Endothelial cell of umbilical vein (primary cell): ENCODE data around the gene PARP9. TPM values are rescaled to one million over a fixed set of nuclear protein-coding genes. Genes with fewer than 3 reads are reported as not detected.

ENCODE experiments used
- BruUV-seq: library from RNA; stranded (reverse); fragments of 400-500 nt; replicated peaks from 2 replicates; lab custom pipeline; 2021; lab: Mats Ljungman, UMichigan
- CTCF ChIA-PET: fragments of 300-600, 350-600 bp; sonication (Branson Sonifier 250); formaldehyde crosslinking; loops from one replicate; lab custom pipeline; 2021; ENCODE audit warnings: antibody characterized with exemption, inconsistent platforms; lab: Charles Lee
- POLR2A ChIA-PET: fragments of 300-600, 350-600 bp; sonication (Branson Sonifier 250); formaldehyde crosslinking; loops from one replicate; lab custom pipeline; 2021; ENCODE audit warnings: antibody characterized with exemption, inconsistent platforms; lab: Charles Lee
- DNase-seq: peaks from one replicate; pipeline ENCODE4 v3.0.0-alpha.2; 2011; ENCODE audit warnings: low read depth, low spot score
- FAIRE-seq: peaks from 2 replicates; lab custom pipeline; 2011; peaks lifted over from hg19 to GRCh38; lab: Jason Lieb, UNC
- H2AFZ ChIP-seq: 2 replicates; pipeline ENCODE4 v1.6.0; 2012; ENCODE audit warnings: low read depth, low read length, control low read depth, inconsistent platforms
- H3K27ac ChIP-seq: 2 replicates; pipeline ENCODE4 v1.5.1; 2011; ENCODE audit warnings: low read depth, mild to moderate bottlenecking, control low read depth, low read length, moderate library complexity; ENCODE audit not compliant: insufficient read depth
- H3K27me3 ChIP-seq, 2 experiments: 2 replicates each; pipeline versions ENCODE4 v1.6.0 to v1.6.1; 2011; ENCODE audit warnings: low read length in 2 of 2, mixed read lengths in 1 of 2; ENCODE audit not compliant: control insufficient read depth in 2 of 2, insufficient read depth in 2 of 2
- H3K36me3 ChIP-seq, 2 experiments: 2 replicates in 1 of 2; 3 replicates in 1 of 2; pipeline ENCODE4 v1.5.1; 2011; ENCODE audit warnings: low read length in 2 of 2, mild to moderate bottlenecking in 1 of 2, moderate library complexity in 1 of 2; ENCODE audit not compliant: control insufficient read depth in 2 of 2, insufficient read depth in 2 of 2; ENCODE audit errors: extremely low read depth in 1 of 2
- H3K4me1 ChIP-seq: 3 replicates; pipeline ENCODE4 v1.5.1; 2011; ENCODE audit warnings: mild to moderate bottlenecking, low read length; ENCODE audit not compliant: control insufficient read depth, insufficient read depth; ENCODE audit errors: extremely low read depth
- H3K4me2 ChIP-seq: 2 replicates; pipeline ENCODE4 v1.6.1; 2011; ENCODE audit warnings: low read length, control low read depth, mixed read lengths; ENCODE audit not compliant: insufficient read depth
- H3K4me3 ChIP-seq, 3 experiments: fragments of 200-600 bp in 1 of 3; sonication (generic), shearing (Covaris generic) in 1 of 3; replicated peaks in 1 of 3; 2 replicates each; pipeline ENCODE4 v1.5.1; 2011 to 2016; ENCODE audit warnings: control low read depth in 3 of 3, low read length in 3 of 3, mild to moderate bottlenecking in 2 of 3, inconsistent platforms in 1 of 3, low read depth in 1 of 3, moderate library complexity in 1 of 3; ENCODE audit not compliant: insufficient read depth in 1 of 3
- H3K79me2 ChIP-seq: 2 replicates; pipeline ENCODE4 v1.6.0; 2012; ENCODE audit warnings: low read length, inconsistent platforms; ENCODE audit not compliant: control insufficient read depth, insufficient read depth
- H3K9ac ChIP-seq: replicated peaks from 2 replicates; pipeline ENCODE3; 2011; ENCODE audit warnings: low read length, control low read depth; ENCODE audit not compliant: insufficient read depth; ENCODE audit errors: extremely low read depth
- H3K9me1 ChIP-seq: replicated peaks from 3 replicates; pipeline ENCODE4 v1.6.0; 2011; ENCODE audit warnings: mild to moderate bottlenecking, low read length; ENCODE audit not compliant: control insufficient read depth, insufficient read depth; ENCODE audit errors: extremely low read depth
- H3K9me3 ChIP-seq: replicated peaks from 2 replicates; pipeline ENCODE4 v1.5.1; 2012; ENCODE audit warnings: low read length, inconsistent platforms; ENCODE audit not compliant: control insufficient read depth, insufficient read depth
- H4K20me1 ChIP-seq: replicated peaks from 2 replicates; pipeline ENCODE3; 2011; ENCODE audit warnings: mild to moderate bottlenecking, low read length; ENCODE audit not compliant: control insufficient read depth, insufficient read depth; ENCODE audit errors: extremely low read depth
- EZH2 ChIP-seq: IDR thresholded peaks from 2 replicates; pipeline ENCODE4 v1.6.1; 2012; ENCODE audit warnings: borderline replicate concordance, low read depth, mild to moderate bottlenecking, moderate library complexity, low read length, inconsistent platforms; ENCODE audit not compliant: severe bottlenecking
- FOS ChIP-seq: IDR thresholded peaks from 2 replicates; pipeline ENCODE4 v1.6.1; 2011; ENCODE audit warnings: mild to moderate bottlenecking, low read length, moderate library complexity, borderline replicate concordance; ENCODE audit not compliant: insufficient read depth
- GATA2 ChIP-seq: IDR thresholded peaks from 2 replicates; pipeline ENCODE4 v1.7.0; 2011; ENCODE audit warnings: low read depth, mild to moderate bottlenecking, moderate library complexity, mixed read lengths, low read length; ENCODE audit not compliant: insufficient read length, insufficient read depth
- JUN ChIP-seq: IDR thresholded peaks from 2 replicates; pipeline ENCODE4 v1.6.1; 2011; ENCODE audit warnings: borderline replicate concordance, low read depth; ENCODE audit not compliant: insufficient read length, insufficient read depth
- MYC ChIP-seq: IDR thresholded peaks from one replicate; pipeline ENCODE4 v1.6.1; 2011; ENCODE audit warnings: mild to moderate bottlenecking, low read depth, low read length
- POLR2A ChIP-seq: IDR thresholded peaks from 2 replicates; pipeline ENCODE4 v1.6.1; 2012; ENCODE audit warnings: low read depth, mild to moderate bottlenecking, control low read depth, low read length
- POLR2AphosphoS5 ChIP-seq: IDR thresholded peaks from 2 replicates; pipeline ENCODE4 v1.6.1; 2012; ENCODE audit warnings: low read depth, mild to moderate bottlenecking, control low read depth, low read length, moderate library complexity; ENCODE audit not compliant: insufficient read depth
- dilution Hi-C: fragments of 300-500 bp; cut with MboI; formaldehyde crosslinking; loops from one replicate; pipeline ENCODE4 v1.15.0; 2019; ENCODE audit warnings: low sequenced_read_pairs; ENCODE audit not compliant: extremely low pct_ligation_motif_present
- intact Hi-C: fragments of 100-400 bp; cut with micrococcal nuclease; formaldehyde crosslinking; loops from one replicate; pipeline ENCODE4 v1.10.0; 2022
- polyA plus RNA-seq, 4 experiments: library from polyadenylated mRNA; depleted of rRNA in 3 of 4; stranded (reverse) in 3 of 4; unstranded in 1 of 4; fragments of >200 nt; gene quantifications; 2 replicates each; pipeline versions ENCODE4 v1.2.1 to v1.2.3, GENCODE V29; 2011 to 2012; ENCODE audit warnings: missing spikeins in 1 of 4
- total RNA-seq: library from RNA; stranded (reverse); gene quantifications from 2 replicates; pipeline ENCODE4 v1.2.3, GENCODE V29; 2021
- TF ChIP-seq, protein P1 (sequence below): IDR thresholded peaks from 2 replicates; pipeline ENCODE4 v1.6.1; 2011; ENCODE audit not compliant: insufficient read depth, insufficient read length
- TF ChIP-seq, protein P2 (sequence below), 2 donors: IDR thresholded peaks; 1 replicate in 1 of 2; 2 replicates in 1 of 2; pipeline ENCODE4 v1.5.1; 2011; ENCODE audit warnings: low read length in 2 of 2, mild to moderate bottlenecking in 2 of 2, moderate library complexity in 2 of 2, control low read depth in 1 of 2, inconsistent platforms in 1 of 2, low read depth in 1 of 2; ENCODE audit not compliant: insufficient read depth in 1 of 2; ENCODE audit errors: extremely low read depth in 1 of 2

PARP9 gene
- total and polyA plus RNA-seq, 2 donors (not counting 3 experiments of a cell fraction or from before 2014, with no cell fraction given) = 10.1 to 12.5 TPM

DNA sequence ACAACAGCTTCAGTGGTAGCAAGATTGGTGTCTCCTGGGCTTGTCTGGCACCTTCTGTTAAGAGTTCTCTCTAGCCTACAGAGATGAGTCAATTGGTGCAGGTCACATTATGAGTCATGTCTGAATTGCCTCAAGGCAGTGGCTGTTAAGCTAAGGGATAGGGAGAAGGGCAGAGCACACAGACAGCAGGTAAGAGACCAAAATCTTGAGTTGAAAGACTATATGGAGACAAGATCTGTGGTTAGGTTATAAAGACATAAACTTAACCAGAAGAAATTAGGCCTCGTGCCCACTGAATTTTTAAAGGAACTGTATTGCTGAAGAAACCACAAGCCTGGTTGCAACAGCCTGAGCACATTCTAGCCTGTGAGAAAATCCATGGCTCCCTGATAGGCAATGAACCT, 30.2 kb downstream of the PARP9 start:
- no peaks in the 10 kb centered on the region for H3K9me1 ChIP-seq
- H3K79me2 ChIP-seq = no peaks in the 10 kb centered on the region
- H3K27ac ChIP-seq = no peak overlapping the region
- peaks cover 4 to 5% of the 10 kb centered on the region in 2 experiments for H3K36me3 ChIP-seq
- no peak overlapping the region for H3K9ac ChIP-seq
- DNase-seq = no peak
- H2AFZ ChIP-seq = no peak overlapping the region
- ChIA-PET CTCF (interaction anchor here (1.0 to 1.4 kb wide), 2 partner anchors 9 to 15 kb away, joined by 6 read pairs; no protein-coding TSS in a partner anchor), POLR2A (no interaction called here)
- no peaks in the 10 kb centered on the region for H4K20me1 ChIP-seq
- H3K4me2 ChIP-seq = no peak overlapping the region
- BruUV-seq = no TSS peak
- no peaks in the 10 kb centered on the region for H3K4me1 ChIP-seq
- TF ChIP-seq, protein P1, sequence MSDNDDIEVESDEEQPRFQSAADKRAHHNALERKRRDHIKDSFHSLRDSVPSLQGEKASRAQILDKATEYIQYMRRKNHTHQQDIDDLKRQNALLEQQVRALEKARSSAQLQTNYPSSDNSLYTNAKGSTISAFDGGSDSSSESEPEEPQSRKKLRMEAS = no peak
- TF ChIP-seq JUN = no peak
- peak; percentile 69 for TF ChIP-seq FOS
- no peak for TF ChIP-seq MYC
- H3K4me3 ChIP-seq = no peak overlapping the region
- dilution Hi-C loops (no loop called here), intact Hi-C loops (no loop called here)
- no peak for FAIRE-seq
- H3K27me3 ChIP-seq = no peaks in the 10 kb centered on the region
- no peaks in the 10 kb centered on the region for H3K9me3 ChIP-seq

DNA sequence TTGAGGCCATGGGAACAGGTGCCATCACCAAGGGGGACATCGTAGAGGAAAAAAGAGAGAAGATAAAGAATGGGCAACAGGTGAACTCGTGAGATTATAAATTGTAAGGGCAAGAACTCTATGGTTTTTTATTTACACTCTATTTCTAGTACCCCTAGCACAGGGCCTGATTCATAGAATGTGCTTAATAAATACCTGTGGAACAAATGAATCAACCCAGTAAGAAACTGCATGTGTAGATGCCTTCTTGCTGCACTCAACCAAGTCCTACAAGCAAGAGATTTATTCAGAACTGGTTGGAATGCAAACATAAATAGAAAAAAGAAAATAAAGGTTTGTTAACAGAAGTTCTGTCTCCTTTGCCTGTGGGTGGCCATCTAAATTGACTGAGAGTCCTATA, 30.6 kb downstream of the PARP9 start:
- dilution Hi-C loops (no loop called here), intact Hi-C loops (no loop called here)
- no peaks in the 10 kb centered on the region for H3K27me3 ChIP-seq
- ChIA-PET CTCF (interaction anchor here (1.0 kb wide), 1 partner anchor 9 kb away, joined by 6 read pairs; no protein-coding TSS in a partner anchor), POLR2A (no interaction called here)
- FAIRE-seq (no peak), DNase-seq (no peak)
- H3K9me3 ChIP-seq = no peaks in the 10 kb centered on the region
- H3K79me2 ChIP-seq = no peaks in the 10 kb centered on the region
- no peak overlapping the region for H3K4me3 ChIP-seq
- H3K9ac ChIP-seq = no peak overlapping the region
- no TSS peak for BruUV-seq
- no peaks in the 10 kb centered on the region for H3K4me1 ChIP-seq
- H3K4me2 ChIP-seq = no peak overlapping the region
- TF ChIP-seq, protein P1 = no peak
- TF ChIP-seq, protein P2, sequence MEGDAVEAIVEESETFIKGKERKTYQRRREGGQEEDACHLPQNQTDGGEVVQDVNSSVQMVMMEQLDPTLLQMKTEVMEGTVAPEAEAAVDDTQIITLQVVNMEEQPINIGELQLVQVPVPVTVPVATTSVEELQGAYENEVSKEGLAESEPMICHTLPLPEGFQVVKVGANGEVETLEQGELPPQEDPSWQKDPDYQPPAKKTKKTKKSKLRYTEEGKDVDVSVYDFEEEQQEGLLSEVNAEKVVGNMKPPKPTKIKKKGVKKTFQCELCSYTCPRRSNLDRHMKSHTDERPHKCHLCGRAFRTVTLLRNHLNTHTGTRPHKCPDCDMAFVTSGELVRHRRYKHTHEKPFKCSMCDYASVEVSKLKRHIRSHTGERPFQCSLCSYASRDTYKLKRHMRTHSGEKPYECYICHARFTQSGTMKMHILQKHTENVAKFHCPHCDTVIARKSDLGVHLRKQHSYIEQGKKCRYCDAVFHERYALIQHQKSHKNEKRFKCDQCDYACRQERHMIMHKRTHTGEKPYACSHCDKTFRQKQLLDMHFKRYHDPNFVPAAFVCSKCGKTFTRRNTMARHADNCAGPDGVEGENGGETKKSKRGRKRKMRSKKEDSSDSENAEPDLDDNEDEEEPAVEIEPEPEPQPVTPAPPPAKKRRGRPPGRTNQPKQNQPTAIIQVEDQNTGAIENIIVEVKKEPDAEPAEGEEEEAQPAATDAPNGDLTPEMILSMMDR (IDR thresholded peaks at IDR 0.05; ENCODE audit: extremely low read depth in 1 of 2, insufficient read depth in 1 of 2, low read depth in 1 of 2, low read length in 2 of 2) = no peak
- TF ChIP-seq POLR2AphosphoS5 (no peak), MYC (no peak), JUN (no peak), FOS (no peak), POLR2A (no peak), EZH2 (no peak), GATA2 (no peak)
- H3K9me1 ChIP-seq = no peaks in the 10 kb centered on the region
- peaks cover 4 to 5% of the 10 kb centered on the region in 2 experiments for H3K36me3 ChIP-seq
- H2AFZ ChIP-seq = no peak overlapping the region
- H4K20me1 ChIP-seq = no peaks in the 10 kb centered on the region
- no peak overlapping the region for H3K27ac ChIP-seq
